ENCODE data around the gene CYP1B1.
"Not testable (repeated sequence)": the region's sequence is repeated elsewhere in the genome, so short reads cannot be mapped to it uniquely, and the experiment has no call there.

The CYP1B1 gene

DNA sequence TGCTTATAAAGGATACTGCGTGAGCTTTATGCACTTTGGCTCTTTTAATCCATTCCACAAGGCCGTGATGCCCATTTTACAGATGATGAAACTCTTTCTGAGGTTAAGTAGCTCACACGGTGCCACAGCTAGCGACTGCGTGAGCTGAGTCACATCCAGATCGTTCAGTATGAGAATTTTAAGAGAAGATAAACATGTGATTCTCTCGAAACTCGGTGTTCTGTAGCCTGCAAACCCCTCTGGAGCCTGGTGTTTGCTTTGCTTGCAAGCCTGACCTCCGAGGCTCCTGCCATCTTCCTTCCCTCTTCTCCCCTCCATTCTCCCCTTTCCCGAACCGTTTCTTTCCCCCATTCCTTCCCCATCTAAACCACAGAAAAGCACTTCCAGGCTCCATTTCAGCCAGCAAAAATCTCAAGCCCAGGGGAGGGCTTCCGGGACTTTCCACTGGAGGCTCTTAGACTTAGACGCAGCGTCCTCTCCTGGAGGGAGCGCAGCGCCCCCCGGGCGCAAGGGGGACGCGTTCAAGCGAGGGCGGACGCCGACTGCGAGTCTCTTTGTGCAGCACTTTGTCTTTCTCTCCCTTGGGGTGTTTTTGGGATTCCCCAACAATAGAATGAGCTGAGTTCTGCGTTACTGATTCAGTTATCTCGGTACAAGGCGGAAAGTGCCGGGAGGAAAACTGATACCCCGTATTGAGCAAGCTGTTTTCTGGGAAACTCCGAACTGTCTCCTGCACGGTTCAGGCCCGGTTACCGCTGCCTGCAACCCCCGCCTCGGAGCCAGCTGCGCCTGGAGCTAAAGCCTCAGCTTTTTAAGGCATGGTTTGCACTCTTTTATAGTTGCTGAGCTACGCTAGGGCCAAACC lies 38.0 kb downstream of the CYP1B1 start:
- Mint-ChIP-seq H3K9me3 (no peaks in the 10 kb centered on the region), H3K36me3 (ENCODE audit: low read depth) (no peaks in the 10 kb centered on the region), H3K27me3 (peaks cover 67% of the 10 kb centered on the region), H3K4me1 (ENCODE audit: low read depth) (peaks cover 22% of the 10 kb centered on the region), H3K27ac (peak overlapping the region; percentile 78), H3K4me3 (peak overlapping the region; percentile 65)

DNA sequence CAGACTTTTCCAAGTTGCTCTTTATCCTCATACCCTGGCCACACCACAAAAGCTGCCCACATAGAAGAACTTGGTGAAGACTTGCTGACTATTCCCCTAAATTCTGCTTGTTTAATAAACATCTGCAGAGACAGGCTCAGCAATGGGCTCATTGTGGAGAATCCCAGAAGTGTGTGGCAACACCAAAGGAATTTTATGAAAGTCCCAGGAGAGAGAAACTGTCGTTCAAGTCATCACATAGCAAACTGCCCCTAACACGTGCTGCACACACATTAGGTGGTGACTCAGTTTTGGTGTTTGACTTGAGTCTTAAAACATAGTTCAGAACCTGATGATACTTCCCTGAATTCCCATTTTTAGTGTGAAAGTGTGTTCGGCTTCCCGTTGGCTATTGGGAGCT lies 38.6 kb downstream of the CYP1B1 start:
- Mint-ChIP-seq H3K36me3 (ENCODE audit: low read depth) (no peaks in the 10 kb centered on the region), H3K9me3 (no peaks in the 10 kb centered on the region), H3K4me3 (no peak overlapping the region), H3K27me3 (peaks cover 62% of the 10 kb centered on the region), H3K4me1 (ENCODE audit: low read depth) (peaks cover 22% of the 10 kb centered on the region), H3K27ac (peak overlapping the region; percentile 78)

DNA sequence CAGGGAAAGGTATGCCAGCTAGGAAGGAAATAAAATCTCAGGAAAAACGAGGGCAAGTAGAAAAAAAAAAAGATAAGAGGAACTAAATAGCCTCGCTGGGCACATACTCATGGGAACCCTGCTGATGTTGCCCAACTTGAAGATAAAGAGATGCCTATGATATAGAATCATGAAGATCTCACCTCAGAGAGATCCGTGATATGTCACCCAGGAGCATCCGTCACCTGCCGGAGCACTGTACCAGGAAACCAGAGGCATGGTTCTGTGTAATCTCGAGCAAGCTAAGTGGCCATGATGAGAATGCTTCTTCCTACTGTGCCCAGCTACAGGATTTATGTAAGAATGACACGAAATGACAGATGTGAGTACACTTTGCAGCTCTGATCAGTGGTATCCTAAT lies 40.0 kb downstream of the CYP1B1 start:
- Mint-ChIP-seq H3K27ac (no peak overlapping the region), H3K4me1 (ENCODE audit: low read depth) (peaks cover 22% of the 10 kb centered on the region), H3K36me3 (ENCODE audit: low read depth) (no peaks in the 10 kb centered on the region), H3K27me3 (peaks cover 61% of the 10 kb centered on the region), H3K4me3 (no peak overlapping the region), H3K9me3 (no peaks in the 10 kb centered on the region)

DNA sequence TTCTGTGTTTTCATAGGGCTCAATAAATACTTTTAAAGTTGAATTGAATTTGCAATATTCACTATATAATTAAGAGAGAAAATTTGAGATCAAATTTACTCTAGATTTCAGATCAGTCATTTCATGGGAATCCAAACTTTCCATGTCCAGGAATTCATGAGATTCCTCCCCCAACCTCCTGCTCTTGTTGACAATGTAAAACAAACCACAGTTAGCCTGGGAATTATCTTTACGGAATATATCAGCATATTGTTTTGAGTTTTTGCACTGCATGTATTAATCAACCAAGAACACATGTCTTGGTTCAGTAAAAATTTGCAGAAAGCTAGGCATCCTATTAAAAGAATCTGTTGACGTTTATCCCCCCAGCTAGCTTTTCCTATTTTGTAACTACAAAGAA lies 42.3 kb downstream of the CYP1B1 start:
- H3K4me3 Mint-ChIP-seq: no peak overlapping the region
- peaks cover 18% of the 10 kb centered on the region for H3K4me1 Mint-ChIP-seq (ENCODE audit: low read depth)
- H3K9me3 Mint-ChIP-seq: no peaks in the 10 kb centered on the region
- H3K27me3 Mint-ChIP-seq: peaks cover 47% of the 10 kb centered on the region
- H3K27ac Mint-ChIP-seq: no peak overlapping the region
- no peaks in the 10 kb centered on the region for H3K36me3 Mint-ChIP-seq (ENCODE audit: low read depth)

DNA sequence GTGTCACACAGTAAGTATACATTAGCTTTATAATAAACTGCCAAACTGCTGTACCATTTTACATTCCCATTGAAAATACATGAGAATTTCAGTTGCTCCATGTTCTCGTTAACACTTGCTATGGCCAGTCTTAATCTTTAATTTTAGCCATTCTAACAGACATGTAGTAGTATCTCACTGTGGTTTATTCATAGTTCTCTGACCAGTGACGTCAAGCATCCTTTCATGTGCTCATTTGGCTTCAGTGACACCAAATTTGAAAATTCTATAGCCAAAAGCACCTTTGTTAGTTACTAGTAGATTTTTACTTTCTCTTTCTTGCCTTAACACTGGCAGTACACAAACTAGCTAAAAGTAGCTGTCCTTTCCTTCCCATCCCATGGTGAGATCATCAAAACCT lies 43.0 kb downstream of the CYP1B1 start:
- Mint-ChIP-seq H3K4me1 (ENCODE audit: low read depth) (peaks cover 12% of the 10 kb centered on the region), H3K4me3 (no peak overlapping the region), H3K27ac (no peak overlapping the region), H3K9me3 (no peaks in the 10 kb centered on the region), H3K27me3 (peaks cover 42% of the 10 kb centered on the region), H3K36me3 (ENCODE audit: low read depth) (no peaks in the 10 kb centered on the region)

DNA sequence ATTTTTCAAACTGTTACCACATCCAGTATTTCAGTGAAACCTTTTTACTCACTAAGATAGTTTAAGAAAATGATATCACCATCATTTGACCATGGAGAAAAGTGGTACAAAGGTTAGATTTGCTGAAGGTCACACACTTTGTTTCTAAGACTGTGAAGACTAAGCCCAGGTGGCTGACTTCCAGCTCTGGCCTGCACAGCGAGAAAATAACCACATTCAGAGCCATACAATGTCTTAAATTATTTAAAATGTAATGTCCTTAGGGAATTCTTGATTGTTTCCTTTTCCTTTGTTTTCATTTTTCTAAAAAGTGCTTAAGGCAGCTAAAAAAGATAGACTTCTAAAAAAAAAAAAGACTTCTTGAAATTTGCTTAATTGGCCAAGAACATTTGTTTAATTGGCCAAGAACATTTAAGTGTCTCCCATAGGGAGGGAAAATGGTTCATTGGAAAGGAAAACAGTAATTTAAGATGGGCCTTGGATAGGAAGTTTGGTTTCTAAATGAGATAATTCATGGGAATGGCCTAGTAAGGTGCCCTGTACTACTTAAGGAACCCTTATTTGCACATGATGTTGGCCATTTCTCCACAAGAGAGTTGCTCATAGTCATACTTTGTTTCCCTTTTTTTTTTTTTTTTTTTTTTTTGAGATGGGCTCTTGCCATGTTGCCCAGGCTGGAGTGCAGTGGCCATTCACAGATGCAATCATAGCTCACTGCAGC lies 45.2 kb downstream of the CYP1B1 start:
- H3K9me3 Mint-ChIP-seq: no peaks in the 10 kb centered on the region
- H3K4me1 Mint-ChIP-seq (ENCODE audit: low read depth): no peaks in the 10 kb centered on the region
- no peak overlapping the region for H3K27ac Mint-ChIP-seq
- no peaks in the 10 kb centered on the region for H3K36me3 Mint-ChIP-seq (ENCODE audit: low read depth)
- no peak overlapping the region for H3K4me3 Mint-ChIP-seq
- H3K27me3 Mint-ChIP-seq: peaks cover 25% of the 10 kb centered on the region

DNA sequence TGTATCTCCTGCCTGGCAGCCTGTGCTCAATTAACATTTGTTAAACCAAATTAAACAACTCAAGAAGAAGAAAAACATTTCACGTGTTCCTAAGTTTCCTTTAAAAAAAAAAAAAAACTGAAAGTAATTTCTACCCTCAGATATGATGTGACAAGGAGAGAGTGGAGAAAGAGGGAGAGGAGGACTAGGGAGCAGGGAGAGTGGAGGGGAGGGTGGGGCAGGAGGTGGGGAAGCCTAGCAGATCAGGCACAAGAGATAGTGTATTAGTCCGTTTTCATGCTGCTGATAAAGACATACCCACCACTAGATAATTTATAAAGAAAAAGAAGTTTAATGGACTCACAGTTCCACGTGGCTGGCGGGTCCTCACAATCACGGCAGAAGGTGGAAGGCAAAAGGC lies 46.4 kb downstream of the CYP1B1 start:
- no peaks in the 10 kb centered on the region for H3K4me1 Mint-ChIP-seq (ENCODE audit: low read depth)
- H3K36me3 Mint-ChIP-seq (ENCODE audit: low read depth): no peaks in the 10 kb centered on the region
- peaks cover 18% of the 10 kb centered on the region for H3K27me3 Mint-ChIP-seq
- H3K9me3 Mint-ChIP-seq: no peaks in the 10 kb centered on the region
- no peak overlapping the region for H3K4me3 Mint-ChIP-seq
- no peak overlapping the region for H3K27ac Mint-ChIP-seq

DNA sequence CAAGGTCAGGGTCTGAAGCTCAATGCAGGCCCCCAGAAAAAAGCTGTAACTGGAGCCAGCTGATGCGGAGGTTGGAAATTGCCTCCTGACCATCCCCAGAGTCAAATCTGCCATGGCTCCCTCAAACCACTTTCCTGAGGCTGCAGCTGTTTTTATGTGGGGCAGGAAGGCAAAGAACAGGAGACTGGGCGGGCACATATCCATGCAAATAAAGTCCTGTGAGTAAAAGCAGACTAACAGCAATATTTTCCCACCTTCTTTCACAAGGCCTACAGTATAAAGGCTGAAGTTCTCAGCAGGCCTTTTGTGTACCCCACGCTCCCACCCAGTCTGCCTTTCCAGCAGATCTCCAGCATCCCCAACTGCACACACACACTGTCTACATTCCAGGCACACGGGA lies 47.1 kb downstream of the CYP1B1 start:
- Mint-ChIP-seq H3K27ac (no peak overlapping the region), H3K4me1 (ENCODE audit: low read depth) (no peaks in the 10 kb centered on the region), H3K27me3 (peaks cover 16% of the 10 kb centered on the region), H3K36me3 (ENCODE audit: low read depth) (no peaks in the 10 kb centered on the region), H3K4me3 (no peak overlapping the region), H3K9me3 (no peaks in the 10 kb centered on the region)

DNA sequence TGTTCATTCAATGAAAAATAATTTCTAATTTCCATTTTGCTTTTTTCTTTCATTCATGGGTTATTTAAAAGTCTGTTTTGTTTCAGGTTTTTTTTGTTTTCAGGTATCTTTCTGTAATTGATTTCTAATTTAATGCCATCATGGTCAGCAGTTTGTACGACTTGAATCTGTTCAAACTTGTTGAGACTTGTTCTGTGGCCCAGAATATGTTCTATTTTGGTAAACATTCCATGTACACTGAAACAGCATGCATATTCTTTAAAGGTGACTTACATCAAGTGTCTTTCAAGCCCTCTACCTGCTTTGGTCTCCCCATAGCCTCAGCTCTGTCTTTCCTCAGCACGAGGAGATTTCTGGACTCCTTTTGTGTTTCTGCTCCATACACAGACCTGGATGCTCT lies 49.1 kb downstream of the CYP1B1 start:
- no peaks in the 10 kb centered on the region for H3K4me1 Mint-ChIP-seq (ENCODE audit: low read depth)
- no peak overlapping the region for H3K27ac Mint-ChIP-seq
- H3K9me3 Mint-ChIP-seq: no peaks in the 10 kb centered on the region
- H3K4me3 Mint-ChIP-seq: no peak overlapping the region
- peaks cover 6% of the 10 kb centered on the region for H3K27me3 Mint-ChIP-seq
- no peaks in the 10 kb centered on the region for H3K36me3 Mint-ChIP-seq (ENCODE audit: low read depth)

DNA sequence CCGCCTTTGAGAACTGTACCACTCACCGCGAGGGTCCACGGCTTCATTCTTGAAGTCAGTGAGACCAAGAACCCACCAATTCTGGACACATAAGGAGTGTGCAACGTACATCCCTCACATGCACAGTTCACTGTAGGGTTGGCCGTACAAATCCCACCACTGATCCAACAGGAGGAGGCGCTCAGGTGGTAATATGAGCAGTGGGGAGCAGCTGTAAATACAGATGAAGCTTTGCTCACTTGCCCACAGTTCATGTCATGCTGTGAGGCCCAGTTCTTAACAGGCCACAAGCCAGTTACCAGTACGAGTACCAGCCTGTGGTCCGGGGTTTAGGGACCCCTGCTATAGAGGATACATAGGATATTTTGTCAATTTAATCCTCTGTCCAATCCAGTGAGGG lies 54.4 kb downstream of the CYP1B1 start:
- Mint-ChIP-seq H3K36me3 (ENCODE audit: low read depth) (no peaks in the 10 kb centered on the region), H3K4me3 (no peak overlapping the region), H3K27me3 (peaks cover 6% of the 10 kb centered on the region), H3K27ac (no peak overlapping the region), H3K4me1 (ENCODE audit: low read depth) (no peaks in the 10 kb centered on the region), H3K9me3 (no peaks in the 10 kb centered on the region)

DNA sequence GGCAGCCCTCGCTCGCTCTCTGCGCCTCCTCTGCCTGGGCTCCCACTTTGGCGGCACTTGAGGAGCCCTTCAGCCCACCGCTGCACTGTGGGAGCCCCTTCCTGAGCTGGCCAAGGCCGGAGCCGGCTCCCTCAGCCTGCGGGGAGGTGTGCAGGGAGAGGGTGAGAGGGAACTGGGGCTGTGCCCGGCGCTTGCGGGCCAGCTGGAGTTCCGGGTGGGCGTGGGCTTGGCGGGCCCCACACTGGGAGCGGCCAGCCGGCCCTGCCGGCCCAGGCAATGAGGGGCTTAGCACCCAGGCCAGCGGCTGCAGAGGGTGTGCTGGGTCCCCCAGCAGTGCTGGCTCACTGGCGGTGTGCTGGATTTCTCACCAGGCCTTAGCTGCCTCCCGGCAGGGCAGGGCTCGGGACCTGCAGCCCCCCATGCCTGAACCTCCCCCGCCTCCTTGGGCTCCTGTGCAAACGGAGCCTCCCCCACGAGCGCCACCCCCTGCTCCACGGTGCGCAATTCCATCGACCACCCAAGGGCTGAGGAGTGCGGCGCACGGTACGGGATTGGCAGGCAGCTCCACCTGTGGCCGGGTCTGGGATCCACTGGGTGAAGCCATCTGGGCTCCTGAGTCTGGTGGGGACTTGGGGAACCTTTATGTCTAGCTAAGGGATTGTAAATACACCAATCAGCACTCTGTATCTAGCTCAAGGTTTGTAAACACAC lies 55.4 kb downstream of the CYP1B1 start:
- not testable (repeated sequence) for H3K36me3 Mint-ChIP-seq (ENCODE audit: low read depth); H3K27ac Mint-ChIP-seq; H3K4me1 Mint-ChIP-seq (ENCODE audit: low read depth); H3K4me3 Mint-ChIP-seq; H3K9me3 Mint-ChIP-seq; H3K27me3 Mint-ChIP-seq

DNA sequence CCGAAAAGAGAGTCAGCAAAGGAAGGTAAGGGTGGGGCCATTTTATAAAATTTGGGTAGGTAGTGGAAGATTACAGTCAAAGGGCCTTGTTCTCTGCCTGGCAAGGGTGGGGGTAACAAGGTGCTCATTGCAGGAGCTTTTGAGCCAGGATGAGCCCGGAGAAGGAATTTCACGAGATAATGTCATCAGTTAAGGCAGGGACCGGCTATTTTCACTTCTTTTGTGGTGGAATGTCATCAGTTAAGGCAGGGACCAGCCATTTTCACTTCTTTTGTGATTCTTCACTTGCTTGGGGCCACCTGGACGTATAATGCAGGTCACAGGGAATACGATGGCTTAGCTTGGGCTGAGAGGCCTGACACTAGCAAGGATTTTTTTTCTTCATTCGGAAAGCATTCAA lies 58.1 kb downstream of the CYP1B1 start:
- H3K27ac Mint-ChIP-seq: no peak overlapping the region
- H3K27me3 Mint-ChIP-seq: no peaks in the 10 kb centered on the region
- H3K9me3 Mint-ChIP-seq: no peaks in the 10 kb centered on the region
- H3K4me3 Mint-ChIP-seq: no peak overlapping the region
- peaks cover 4% of the 10 kb centered on the region for H3K36me3 Mint-ChIP-seq (ENCODE audit: low read depth)
- no peaks in the 10 kb centered on the region for H3K4me1 Mint-ChIP-seq (ENCODE audit: low read depth)
